HEK293T (cell line): ENCODE data around the gene ZFYVE19.

Experiments
- CTCF ChIA-PET: fragments of 350-600 bp; formaldehyde crosslinking; extraction: SDS; loops from one replicate; lab custom pipeline; 2021; ENCODE audit warnings: antibody characterized with exemption, inconsistent platforms; lab: Yijun Ruan, JAX
- POLR2A ChIA-PET: fragments of 350-600 bp; formaldehyde crosslinking; extraction: SDS; loops from one replicate; lab custom pipeline; 2020; ENCODE audit warnings: antibody characterized with exemption, inconsistent platforms; lab: Yijun Ruan, JAX
- DNase-seq: peaks from one replicate; pipeline ENCODE4 v3.0.0; 2012; ENCODE audit warnings: mixed read lengths; ENCODE audit errors: extremely low spot score
- ARNT ChIP-seq: fragments of 450-650 bp; IDR thresholded peaks from 2 replicates; pipeline ENCODE4 v1.6.1; 2017; ENCODE audit warnings: mild to moderate bottlenecking
- BHLHE40 ChIP-seq: fragments of 450-650 bp; IDR thresholded peaks from 2 replicates; pipeline ENCODE4 v1.6.1; 2016; ENCODE audit warnings: mild to moderate bottlenecking, moderate library complexity, borderline replicate concordance
- CTBP1 ChIP-seq: fragments of 450-650 bp; IDR thresholded peaks from 2 replicates; pipeline ENCODE4 v1.6.1; 2016; ENCODE audit warnings: borderline replicate concordance
- ELF4 ChIP-seq: fragments of 450-650 bp; IDR thresholded peaks from 2 replicates; pipeline ENCODE4 v1.6.1; 2017; ENCODE audit warnings: antibody characterized with exemption
- FOXA1 ChIP-seq: fragments of 450-650 bp; IDR thresholded peaks from 2 replicates; pipeline ENCODE4 v1.6.1; 2016; ENCODE audit warnings: mild to moderate bottlenecking
- FOXK2 ChIP-seq: fragments of 450-650 bp; IDR thresholded peaks from 2 replicates; pipeline ENCODE4 v1.6.1; 2016; ENCODE audit warnings: mild to moderate bottlenecking
- FOXM1 ChIP-seq: fragments of 450-650 bp; IDR thresholded peaks from 2 replicates; pipeline ENCODE4 v1.6.1; 2017; ENCODE audit warnings: mild to moderate bottlenecking, borderline replicate concordance
- HDGF ChIP-seq: fragments of 450-650 bp; IDR thresholded peaks from 2 replicates; pipeline ENCODE4 v1.6.1; 2017; ENCODE audit warnings: antibody characterized with exemption, borderline replicate concordance
- L3MBTL2 ChIP-seq: fragments of 450-650 bp; conservative IDR thresholded peaks from 2 replicates; pipeline ENCODE4 v1.6.1; 2016; ENCODE audit warnings: mild to moderate bottlenecking
- LEF1 ChIP-seq: fragments of 450-650 bp; IDR thresholded peaks from 2 replicates; pipeline ENCODE4 v1.6.1; 2017; ENCODE audit warnings: mild to moderate bottlenecking, borderline replicate concordance
- NFRKB ChIP-seq: fragments of 450-650 bp; IDR thresholded peaks from 2 replicates; pipeline ENCODE4 v1.6.1; 2016; ENCODE audit warnings: mild to moderate bottlenecking, moderate library complexity
- SP1 ChIP-seq: fragments of 450-650 bp; IDR thresholded peaks from 2 replicates; pipeline ENCODE4 v1.6.1; 2017
- SUZ12 ChIP-seq: fragments of 450-650 bp; IDR thresholded peaks from 2 replicates; pipeline ENCODE4 v1.6.1; 2016; ENCODE audit warnings: mild to moderate bottlenecking
- TARDBP ChIP-seq: fragments of 450-650 bp; IDR thresholded peaks from 2 replicates; pipeline ENCODE4 v1.6.1; 2016
- ZNF384 ChIP-seq: fragments of 450-650 bp; IDR thresholded peaks from 2 replicates; pipeline ENCODE4 v1.6.1; 2016
- TF ChIP-seq, protein P1 (sequence below): fragments of 450-650 bp; IDR thresholded peaks from 2 replicates; pipeline ENCODE4 v1.6.1; 2016

Gene ZFYVE19

DNA sequence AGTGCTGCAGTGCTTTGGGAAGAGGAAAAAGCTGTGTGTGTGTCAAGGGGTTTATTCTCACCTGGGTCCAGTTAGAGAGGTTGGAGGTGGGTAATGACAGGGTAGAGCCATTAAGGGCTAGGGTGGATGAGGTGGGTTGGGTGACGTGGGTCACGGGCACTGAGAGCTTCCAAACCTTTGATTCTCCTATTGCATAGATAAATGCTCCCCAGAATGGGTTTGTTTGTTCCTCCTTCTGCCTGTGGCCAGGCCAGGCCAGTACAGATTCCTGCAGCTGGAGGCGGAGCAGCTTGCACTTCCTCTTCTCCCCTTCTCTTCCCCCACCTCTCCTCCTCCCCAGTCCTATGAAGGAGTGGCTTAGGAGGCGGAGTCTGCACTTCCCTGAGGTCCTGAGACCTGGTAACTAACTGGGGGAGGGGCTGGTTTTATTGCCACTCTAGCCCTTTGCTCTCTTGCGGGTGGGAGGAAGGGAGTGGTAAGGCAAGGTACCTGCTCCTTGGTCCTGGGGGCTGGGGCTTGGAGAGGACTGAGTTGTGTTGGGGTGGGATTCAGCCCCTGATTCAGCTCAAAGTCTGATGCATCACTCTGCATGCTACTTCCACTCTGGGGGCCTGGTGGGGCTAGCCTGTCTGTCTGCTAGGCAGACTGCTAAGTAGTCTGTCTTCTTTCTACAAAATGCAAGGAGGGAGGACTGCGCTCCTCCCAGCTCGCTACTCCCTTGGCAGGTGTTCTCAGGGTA is 40.5 kb downstream of the ZFYVE19 start:
- ChIA-PET POLR2A (interaction anchor here (1.0 to 1.8 kb wide), 3 partner anchors 10 to 47 kb away, joined by 4 to 8 read pairs (median 7); partner anchors contain the start of genes DNAJC17, VPS18 and ZFYVE19), CTCF (interaction anchor here (0.8 to 2.3 kb wide), 4 partner anchors 11 to 45 kb away, joined by 3 to 9 read pairs (median 7); no protein-coding TSS in a partner anchor)
- DNase-seq, result peak; percentile 62
- no peak for TF ChIP-seq SP1
- no peak for TF ChIP-seq ARNT
- TF ChIP-seq LEF1, result no peak
- TF ChIP-seq HDGF, result no peak
- no peak for TF ChIP-seq FOXA1
- TF ChIP-seq ELF4, result no peak
- TF ChIP-seq, protein P1, sequence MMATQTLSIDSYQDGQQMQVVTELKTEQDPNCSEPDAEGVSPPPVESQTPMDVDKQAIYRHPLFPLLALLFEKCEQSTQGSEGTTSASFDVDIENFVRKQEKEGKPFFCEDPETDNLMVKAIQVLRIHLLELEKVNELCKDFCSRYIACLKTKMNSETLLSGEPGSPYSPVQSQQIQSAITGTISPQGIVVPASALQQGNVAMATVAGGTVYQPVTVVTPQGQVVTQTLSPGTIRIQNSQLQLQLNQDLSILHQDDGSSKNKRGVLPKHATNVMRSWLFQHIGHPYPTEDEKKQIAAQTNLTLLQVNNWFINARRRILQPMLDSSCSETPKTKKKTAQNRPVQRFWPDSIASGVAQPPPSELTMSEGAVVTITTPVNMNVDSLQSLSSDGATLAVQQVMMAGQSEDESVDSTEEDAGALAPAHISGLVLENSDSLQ, result no peak
- TF ChIP-seq TARDBP, result no peak
- no peak for TF ChIP-seq SUZ12
- TF ChIP-seq FOXK2, result no peak
- no peak for TF ChIP-seq L3MBTL2
- no peak for TF ChIP-seq FOXM1
- no peak for TF ChIP-seq ZNF384

DNA sequence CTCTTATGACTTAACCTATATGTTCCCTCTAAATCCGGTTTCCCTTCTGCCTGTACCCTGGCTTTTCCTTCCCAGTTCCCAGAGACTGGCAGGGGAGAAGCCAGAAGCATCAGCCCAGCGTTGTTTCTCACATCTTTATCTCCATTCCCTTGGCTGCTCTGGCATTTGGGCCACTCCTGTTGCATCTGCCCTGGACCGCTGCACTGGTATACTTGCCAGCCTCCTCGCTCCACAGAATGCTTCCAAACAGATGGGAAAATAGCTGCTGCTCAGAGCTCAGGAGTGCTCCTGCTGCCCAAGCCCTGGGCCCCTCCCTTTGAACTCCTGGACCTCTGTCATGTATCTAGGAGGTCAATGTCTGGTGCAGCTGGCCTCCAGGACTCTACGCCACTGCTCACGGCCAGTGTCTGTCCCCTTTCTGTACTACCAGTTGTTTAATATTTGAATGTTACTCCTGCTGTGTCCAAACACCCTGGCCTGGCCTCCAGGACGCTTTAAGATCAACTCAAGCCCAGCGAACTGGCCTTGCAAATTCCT is 43.8 kb downstream of the ZFYVE19 start:
- CTCF ChIA-PET, result interaction anchor here (1.0 kb wide), 1 partner anchor 9 kb away, joined by 4 read pairs; no protein-coding TSS in a partner anchor
- no peak for DNase-seq
- TF ChIP-seq SUZ12 (no peak), TARDBP (no peak), SP1 (no peak), L3MBTL2 (no peak), ZNF384 (no peak)
- POLR2A ChIA-PET, result interaction anchor here (1.7 kb wide), 1 partner anchor 44 kb away, joined by 6 read pairs; the partner anchor contains the start of gene VPS18

DNA sequence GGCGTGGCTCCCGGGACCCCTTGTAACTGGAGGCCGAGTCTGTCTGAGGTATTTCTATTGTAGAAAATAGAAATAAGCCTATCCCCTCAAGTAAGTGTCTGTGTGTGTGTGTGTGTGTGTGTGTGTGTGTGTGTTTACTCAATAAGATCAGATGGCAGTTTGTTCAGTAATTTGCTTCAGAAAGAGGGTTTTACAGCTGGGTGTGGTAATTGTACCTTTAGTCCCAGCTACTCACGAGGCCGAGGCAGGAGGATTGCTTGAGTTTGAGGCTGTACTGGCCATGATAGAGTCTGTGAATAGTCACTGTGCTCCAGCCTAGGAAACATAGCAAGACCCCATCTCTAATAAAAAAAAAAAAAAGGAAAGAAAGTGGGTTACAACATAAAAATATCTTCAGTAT is 45.6 kb downstream of the ZFYVE19 start:
- CTCF ChIA-PET, result no interaction called here
- TF ChIP-seq SP1, result no peak
- no peak for TF ChIP-seq TARDBP
- TF ChIP-seq, protein P1, result no peak
- TF ChIP-seq SUZ12, result no peak
- TF ChIP-seq BHLHE40, result no peak
- no peak for TF ChIP-seq CTBP1
- no peak for TF ChIP-seq L3MBTL2
- no peak for TF ChIP-seq FOXK2
- no peak for TF ChIP-seq ELF4
- no peak for TF ChIP-seq HDGF
- TF ChIP-seq FOXA1, result no peak
- POLR2A ChIA-PET, result no interaction called here
- no peak for DNase-seq

DNA sequence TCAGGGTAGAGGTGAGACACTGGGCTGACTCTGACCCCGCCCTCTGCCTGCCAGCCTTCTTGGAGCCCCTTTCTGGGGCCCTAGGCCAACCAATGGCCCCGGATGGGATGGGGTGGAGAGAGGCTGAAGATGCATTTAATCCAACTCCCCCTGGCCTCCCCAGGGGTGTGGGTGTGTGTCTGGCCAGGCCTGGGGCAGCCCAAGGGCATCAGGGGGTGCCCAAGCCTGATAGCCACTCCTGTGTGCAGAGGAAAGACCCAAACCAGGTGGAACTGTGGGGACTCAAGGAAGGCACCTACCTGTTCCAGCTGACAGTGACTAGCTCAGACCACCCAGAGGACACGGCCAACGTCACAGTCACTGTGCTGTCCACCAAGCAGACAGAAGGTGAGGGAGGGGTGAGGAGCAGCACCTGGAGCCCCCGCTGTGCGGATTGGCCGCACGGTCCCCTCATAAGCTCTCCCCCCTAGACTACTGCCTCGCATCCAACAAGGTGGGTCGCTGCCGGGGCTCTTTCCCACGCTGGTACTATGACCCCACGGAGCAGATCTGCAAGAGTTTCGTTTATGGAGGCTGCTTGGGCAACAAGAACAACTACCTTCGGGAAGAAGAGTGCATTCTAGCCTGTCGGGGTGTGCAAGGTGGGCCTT is 46.5 kb downstream of the ZFYVE19 start:
- CTCF ChIA-PET, result no interaction called here
- POLR2A ChIA-PET, result no interaction called here
- DNase-seq, result no peak
- TF ChIP-seq ARNT (no peak), CTBP1 (no peak), ZNF384 (no peak), ELF4 (no peak), L3MBTL2 (no peak)
- TF ChIP-seq, protein P1, result no peak

DNA sequence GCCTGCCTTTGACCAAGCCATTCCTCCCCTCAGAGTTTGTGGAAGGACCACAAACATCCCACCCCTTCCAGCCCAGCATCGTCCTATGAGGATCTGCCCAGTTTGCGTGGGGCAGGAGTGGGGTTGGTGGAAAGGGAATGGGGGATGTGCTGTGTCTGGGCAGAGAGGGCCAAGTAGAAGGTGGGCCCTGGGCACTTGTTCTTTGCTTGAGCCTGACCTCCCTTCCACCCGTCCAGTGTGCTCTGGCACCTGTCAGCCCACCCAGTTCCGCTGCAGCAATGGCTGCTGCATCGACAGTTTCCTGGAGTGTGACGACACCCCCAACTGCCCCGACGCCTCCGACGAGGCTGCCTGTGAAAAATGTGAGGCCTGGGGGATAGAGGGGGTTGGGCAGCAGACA is 47.3 kb downstream of the ZFYVE19 start:
- ChIA-PET POLR2A (interaction anchor here (1.3 kb wide), 1 partner anchor 40 kb away, joined by 4 read pairs; the partner anchor contains the start of gene VPS18), CTCF (no interaction called here)
- no peak for DNase-seq
- TF ChIP-seq HDGF (no peak), SUZ12 (no peak), FOXA1 (no peak), LEF1 (no peak), FOXM1 (no peak), TARDBP (no peak), SP1 (no peak), L3MBTL2 (no peak), NFRKB (no peak), ELF4 (no peak), ZNF384 (no peak), BHLHE40 (no peak), FOXK2 (no peak), ARNT (no peak), CTBP1 (no peak)
- TF ChIP-seq, protein P1, result no peak
